GM23248 (cell line): ENCODE results near the gene SH3RF3. TPM values are rescaled to one million over a fixed set of nuclear protein-coding genes. Genes with fewer than 3 reads are reported as not detected.

Experiments used
- DNase-seq: peaks from one replicate; pipeline ENCODE4 v3.0.0-alpha.2; 2015
- H2AFZ ChIP-seq: fragments of 200-600 bp; sonication (generic); 2 replicates; pipeline ENCODE4 v1.6.1; 2016; ENCODE audit warnings: antibody characterized with exemption
- H3F3A ChIP-seq: fragments of 200-600 bp; sonication (generic); 2 replicates; pipeline ENCODE4 v1.6.1; 2016; ENCODE audit warnings: mild to moderate bottlenecking, antibody characterized with exemption, mixed run types; ENCODE audit not compliant: insufficient read depth
- H3K27ac ChIP-seq: fragments of 200-600 bp; sonication (generic); 2 replicates; pipeline ENCODE4 v1.5.1; 2016; ENCODE audit warnings: mild to moderate bottlenecking
- H3K27me3 ChIP-seq: fragments of 200-600 bp; sonication (generic); replicated peaks from 2 replicates; pipeline ENCODE4 v1.6.1; 2016; ENCODE audit warnings: mild to moderate bottlenecking; ENCODE audit not compliant: insufficient read depth
- H3K36me3 ChIP-seq: fragments of 200-600 bp; sonication (generic); 2 replicates; pipeline ENCODE4 v1.6.1; 2016; ENCODE audit warnings: low read depth, mild to moderate bottlenecking
- H3K4me1 ChIP-seq: fragments of 200-600 bp; sonication (generic); 2 replicates; pipeline ENCODE4 v1.6.1; 2016; ENCODE audit warnings: mild to moderate bottlenecking; ENCODE audit not compliant: insufficient read depth
- H3K4me2 ChIP-seq: fragments of 200-600 bp; sonication (generic); one replicate; pipeline ENCODE4 v1.6.1; 2016; ENCODE audit warnings: mild to moderate bottlenecking; ENCODE audit not compliant: unreplicated experiment
- H3K4me3 ChIP-seq: fragments of 200-600 bp; sonication (generic); 2 replicates; pipeline ENCODE4 v1.5.1; 2016; ENCODE audit warnings: mild to moderate bottlenecking
- H3K79me2 ChIP-seq: fragments of 200-600 bp; sonication (generic); 2 replicates; pipeline ENCODE4 v1.6.1; 2016; ENCODE audit warnings: mild to moderate bottlenecking; ENCODE audit not compliant: insufficient read depth
- H3K9ac ChIP-seq: fragments of 200-600 bp; sonication (generic); 2 replicates; pipeline ENCODE4 v1.6.1; 2016; ENCODE audit warnings: mild to moderate bottlenecking
- H3K9me2 ChIP-seq: fragments of 200-600 bp; sonication (generic); 2 replicates; pipeline ENCODE4 v1.6.1; 2016; ENCODE audit warnings: mixed run types, mild to moderate bottlenecking, moderate library complexity; ENCODE audit not compliant: insufficient read depth
- H3K9me3 ChIP-seq: fragments of 200-600 bp; sonication (generic); one replicate; pipeline ENCODE4 v1.6.1; 2017; ENCODE audit warnings: low read depth
- H4K20me1 ChIP-seq: fragments of 200-600 bp; sonication (generic); 2 replicates; pipeline ENCODE4 v1.6.0; 2016; ENCODE audit not compliant: insufficient read depth
- EZH2 ChIP-seq: fragments of 200-600 bp; sonication (generic); IDR thresholded peaks from 2 replicates; pipeline ENCODE4 v1.6.1; 2018; ENCODE audit warnings: antibody characterized with exemption, mild to moderate bottlenecking; ENCODE audit not compliant: insufficient read depth, poor library complexity, severe bottlenecking
- EZH2phosphoT487 ChIP-seq: fragments of 200-600 bp; sonication (generic); IDR thresholded peaks from 2 replicates; pipeline ENCODE4 v1.6.1; 2018; ENCODE audit warnings: antibody characterized with exemption, moderate library complexity, mild to moderate bottlenecking, low read depth; ENCODE audit not compliant: insufficient read depth
- WGBS, 2 experiments: methylation state at CpG; one replicate each; pipeline ENCODE4 v1.1.6; 2015 to 2017; ENCODE audit warnings: low lambda C conversion rate in 2 of 2, low coverage in 1 of 2; ENCODE audit errors: missing lambda C conversion rate in 2 of 2; 5-methylcytosine and 5-hydroxymethylcytosine counted together
- in situ Hi-C: fragments of 300-500 bp; cut with MboI; formaldehyde crosslinking; loops from 2 replicates; pipeline ENCODE4 v1.15.0; 2020
- polyA plus RNA-seq: library from polyadenylated mRNA; unstranded; fragments of >200 nt; fragmentation: Nextera tagmentation; extraction: Ambion mirVana; gene quantifications from 2 replicates; pipeline ENCODE4 v1.2.1, GENCODE V29; 2016
- total RNA-seq: library from RNA; depleted of rRNA; stranded (reverse); fragments of >200 nt; shearing (Covaris generic); gene quantifications from 2 replicates; pipeline ENCODE4 v1.2.3, GENCODE V29; 2014

The SH3RF3 gene
- total and polyA plus RNA-seq, 2 experiments from 2014 or later: 1.5 to 5.2 TPM

GRCh38 chr2:109353806-109354745 is 225.1 kb downstream of the SH3RF3 start:
- WGBS, 2 experiments: 95 to 96% methylated on average over 21 to 22 of the region's 22 CpGs
- Histone ChIP-seq H3K36me3 (no peaks in the 10 kb centered on the region), H4K20me1 (no peaks in the 10 kb centered on the region), H3K9me3 (no peaks in the 10 kb centered on the region), H3F3A (peaks cover 16% of the 10 kb centered on the region), H3K4me3 (no peak overlapping the region), H3K79me2 (no peaks in the 10 kb centered on the region), H3K9ac (no peak overlapping the region), H3K9me2 (no peaks in the 10 kb centered on the region), H3K27me3 (no peaks in the 10 kb centered on the region), H3K4me2 (no peak overlapping the region), H3K4me1 (peaks cover 14% of the 10 kb centered on the region), H2AFZ (no peak overlapping the region), H3K27ac (no peak overlapping the region)
- TF ChIP-seq EZH2 (no peak), EZH2phosphoT487 (no peak)
- in situ Hi-C loops: no loop called here
- no peak for DNase-seq

GRCh38 chr2:109355192-109355843 is 226.3 kb downstream of the SH3RF3 start:
- Histone ChIP-seq H3K27me3 (no peaks in the 10 kb centered on the region), H4K20me1 (no peaks in the 10 kb centered on the region), H3K79me2 (no peaks in the 10 kb centered on the region), H3K4me1 (peaks cover 14% of the 10 kb centered on the region), H3K4me3 (no peak overlapping the region), H3K27ac (no peak overlapping the region), H3K9ac (no peak overlapping the region), H3K9me2 (no peaks in the 10 kb centered on the region), H2AFZ (no peak overlapping the region), H3K4me2 (no peak overlapping the region), H3K9me3 (no peaks in the 10 kb centered on the region), H3K36me3 (no peaks in the 10 kb centered on the region), H3F3A (peaks cover 16% of the 10 kb centered on the region)
- DNase-seq: no peak
- in situ Hi-C loops: no loop called here
- no peak for TF ChIP-seq EZH2phosphoT487
- TF ChIP-seq EZH2: no peak
- WGBS, 2 experiments: 91 to 94% methylated on average over 8 of the region's 8 CpGs

GRCh38 chr2:109356324-109357035 is 227.5 kb downstream of the SH3RF3 start:
- Histone ChIP-seq H4K20me1 (no peaks in the 10 kb centered on the region), H3K4me3 (no peak overlapping the region), H3K27ac (no peak overlapping the region), H3K9me3 (no peaks in the 10 kb centered on the region), H3K4me1 (peaks cover 3% of the 10 kb centered on the region), H3F3A (0 out of 2 replicates have a peak, but pooled peaks cover 8% of the 10 kb centered on the region), H3K36me3 (no peaks in the 10 kb centered on the region), H2AFZ (no peak overlapping the region), H3K9ac (no peak overlapping the region), H3K9me2 (no peaks in the 10 kb centered on the region), H3K79me2 (no peaks in the 10 kb centered on the region), H3K4me2 (no peak overlapping the region), H3K27me3 (no peaks in the 10 kb centered on the region)
- DNase-seq: no peak
- 72% methylated on average over 7 of the region's 7 CpGs for WGBS, 2 experiments
- in situ Hi-C loops: no loop called here
- no peak for TF ChIP-seq EZH2

GRCh38 chr2:109364217-109364616 is 235.2 kb downstream of the SH3RF3 start:
- Histone ChIP-seq H3K4me3 (no peak overlapping the region), H3K27ac (no peak overlapping the region), H3K4me1 (no peaks in the 10 kb centered on the region), H2AFZ (no peak overlapping the region), H3F3A (no peaks in the 10 kb centered on the region), H3K27me3 (no peaks in the 10 kb centered on the region), H3K9me2 (no peaks in the 10 kb centered on the region), H3K9me3 (no peaks in the 10 kb centered on the region), H3K9ac (no peak overlapping the region), H3K79me2 (peaks cover 10% of the 10 kb centered on the region; the same call in 1 of the 2 replicates), H3K36me3 (no peaks in the 10 kb centered on the region), H3K4me2 (no peak overlapping the region), H4K20me1 (0 out of 2 replicates have a peak, but pooled peaks cover 4% of the 10 kb centered on the region)
- TF ChIP-seq EZH2 (no peak), EZH2phosphoT487 (no peak)
- in situ Hi-C loops: no loop called here
- WGBS, 2 experiments: 88 to 89% methylated on average over 4 of the region's 4 CpGs
- DNase-seq: no peak
